GM15510 (cell line): ENCODE data around the gene LSM3.

Experiments used
- POLR2A ChIP-seq: IDR thresholded peaks from 3 replicates; pipeline ENCODE4 v1.6.1; 2011; ENCODE audit warnings: borderline replicate concordance; ENCODE audit not compliant: insufficient read length; ENCODE audit errors: extremely low read depth

Gene LSM3

GRCh38 chr3:14228681-14229470 lies 50.3 kb downstream of the LSM3 start:
- no peak for TF ChIP-seq POLR2A

DNA sequence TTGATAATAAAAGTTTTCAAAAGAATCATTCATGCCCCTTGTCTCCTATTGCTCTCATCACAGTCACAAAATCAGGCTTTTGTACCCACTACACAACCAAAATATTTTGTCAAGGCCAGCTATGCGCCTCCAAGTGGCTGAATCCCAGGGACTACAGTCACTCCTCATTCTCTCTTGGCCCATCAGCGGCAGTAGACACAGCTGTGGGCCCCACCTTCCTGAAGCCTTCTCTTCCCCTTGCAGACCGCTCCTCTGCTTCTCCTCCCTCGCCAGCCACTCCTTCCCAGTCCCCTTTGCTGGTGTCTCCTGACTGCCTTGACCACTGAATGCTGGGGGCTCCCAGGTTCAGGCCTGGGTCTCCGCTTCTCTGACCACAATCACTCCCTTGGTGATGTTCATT lies 52.1 kb downstream of the LSM3 start:
- no peak for TF ChIP-seq POLR2A

DNA sequence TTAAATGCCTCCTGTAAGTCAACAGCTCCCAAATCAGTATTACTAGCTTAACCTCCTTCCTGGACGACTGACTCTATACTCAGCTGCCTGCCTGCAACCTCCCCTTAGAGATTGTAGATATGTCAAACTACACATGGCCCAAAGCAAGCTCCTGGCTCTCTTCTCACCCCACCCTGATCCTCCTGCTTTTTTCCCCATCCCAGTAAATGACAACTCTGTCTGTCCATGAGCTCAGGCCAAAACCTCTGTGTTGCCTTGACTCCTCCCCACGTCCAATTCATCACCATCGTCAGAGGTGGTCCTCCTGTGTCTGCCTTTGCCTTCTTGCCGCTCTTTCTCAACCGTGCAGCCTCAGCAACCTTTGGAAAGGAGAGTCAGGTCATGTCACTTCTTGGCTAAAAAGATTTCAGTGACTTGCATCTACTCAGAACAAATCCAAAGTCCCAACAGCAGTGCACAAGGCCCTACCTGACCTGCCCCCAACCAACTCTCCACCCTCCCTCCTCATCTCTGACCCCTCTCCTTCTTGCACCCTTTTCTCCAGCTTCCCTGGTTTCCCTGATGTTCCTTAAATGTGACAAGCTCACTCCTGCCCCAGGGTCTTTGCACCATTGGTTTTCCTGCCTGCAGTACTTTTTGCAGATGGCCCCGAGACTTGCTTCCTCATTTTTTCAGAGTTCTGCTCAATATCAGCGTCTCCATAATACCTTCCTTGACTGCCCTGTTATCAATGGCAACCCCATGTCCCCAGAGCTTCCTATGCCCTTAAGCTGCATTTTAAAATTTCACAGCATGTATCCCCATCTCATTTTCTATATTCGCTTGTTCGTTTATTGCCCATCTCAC lies 52.8 kb downstream of the LSM3 start:
- TF ChIP-seq POLR2A, result no peak

- no peak for TF ChIP-seq POLR2A
Observed at GRCh38 chr3:14231998-14232501, 53.4 kb downstream of the LSM3 start.

GRCh38 chr3:14234251-14235002 lies 55.8 kb downstream of the LSM3 start:
- TF ChIP-seq POLR2A, result no peak

- TF ChIP-seq POLR2A, result no peak
Observed at GRCh38 chr3:14235003-14235911, 56.6 kb downstream of the LSM3 start.

- TF ChIP-seq POLR2A, result no peak
Observed at GRCh38 chr3:14235912-14236295, 57.3 kb downstream of the LSM3 start.

DNA sequence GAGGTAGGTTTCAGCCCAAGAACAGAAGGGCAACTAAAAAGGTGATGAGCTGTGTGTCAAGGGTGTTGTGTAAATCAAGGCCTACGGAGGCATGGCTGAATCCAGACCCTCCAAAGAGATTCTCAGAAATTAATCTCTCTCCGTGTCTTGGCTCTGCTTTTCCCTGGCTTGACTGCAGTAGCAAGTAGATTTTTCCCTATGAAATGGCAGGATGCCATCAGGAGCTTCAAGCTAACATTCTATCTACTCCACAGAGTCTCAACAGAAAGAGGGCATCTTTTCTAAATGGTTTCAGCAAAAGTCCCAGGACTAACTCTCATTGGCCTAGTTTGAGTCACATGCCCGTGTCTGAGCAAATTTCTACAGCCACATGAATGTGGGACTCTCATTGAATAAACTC lies 58.3 kb downstream of the LSM3 start:
- no peak for TF ChIP-seq POLR2A

GRCh38 chr3:14237457-14237856 lies 58.8 kb downstream of the LSM3 start:
- no peak for TF ChIP-seq POLR2A

- TF ChIP-seq POLR2A, result no peak
Observed at GRCh38 chr3:14238356-14238755, 59.7 kb downstream of the LSM3 start.

DNA sequence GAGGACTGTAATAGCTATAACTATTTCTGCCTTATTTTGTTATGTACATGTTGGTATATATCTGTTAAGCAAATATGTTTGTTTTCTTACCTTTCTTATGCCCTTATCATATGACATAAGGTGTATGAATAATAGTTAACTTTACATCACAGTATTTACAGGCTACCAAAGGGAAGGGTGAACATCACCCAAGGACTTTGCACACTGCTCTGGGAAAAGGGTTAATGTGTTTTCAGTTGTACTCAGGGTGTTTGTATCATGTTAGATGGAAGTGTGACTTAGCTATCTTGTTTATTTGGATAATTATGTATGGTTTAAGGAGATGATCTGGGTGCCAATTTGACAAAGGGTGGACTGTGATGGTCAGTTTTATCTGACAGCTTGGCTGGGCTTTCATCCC lies 60.3 kb downstream of the LSM3 start:
- TF ChIP-seq POLR2A, result no peak

DNA sequence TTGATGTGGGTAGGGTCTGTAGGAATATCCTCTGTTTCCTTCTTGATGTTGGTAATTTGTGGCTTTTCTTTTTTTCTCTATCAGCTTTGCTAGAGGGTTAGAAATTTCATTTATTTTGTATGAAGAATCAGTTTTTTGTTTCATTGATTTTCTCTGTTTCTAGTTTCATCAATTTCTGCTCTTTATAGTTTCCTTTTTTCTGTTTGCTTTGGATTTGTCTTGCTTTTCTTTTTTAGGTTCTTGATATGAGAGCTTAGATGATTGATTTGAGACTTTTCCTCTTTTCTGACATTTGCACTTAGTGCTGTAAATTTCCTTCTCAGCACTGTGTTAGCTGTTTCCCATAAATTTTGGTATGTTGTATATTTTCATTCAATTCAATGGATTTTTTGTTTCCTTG lies 61.3 kb downstream of the LSM3 start:
- TF ChIP-seq POLR2A, result no peak

- no peak for TF ChIP-seq POLR2A
Observed at GRCh38 chr3:14240366-14240765, 61.7 kb downstream of the LSM3 start.

GRCh38 chr3:14241716-14242115 lies 63.1 kb downstream of the LSM3 start:
- no peak for TF ChIP-seq POLR2A

GRCh38 chr3:14242490-14243311 lies 64.1 kb downstream of the LSM3 start:
- TF ChIP-seq POLR2A, result no peak
